HG02571 (cell line): ENCODE results near the gene MAPK4.
"Not testable (repeated sequence)": the region's sequence is repeated elsewhere in the genome, so short reads cannot be mapped to it uniquely, and the experiment has no call there.

Source experiments
- ATAC-seq: cut with Tn5 transposase; IDR thresholded peaks from one replicate; pipeline ENCODE4 v1.9.1; 2021; ENCODE audit warnings: mild to moderate bottlenecking, moderate library complexity; ENCODE audit not compliant: unreplicated experiment

The MAPK4 gene

GRCh38 chr18:50573196-50573595, 13.3 kb downstream of the MAPK4 start:
- not testable (repeated sequence) for ATAC-seq

GRCh38 chr18:50573679-50574078, 13.8 kb downstream of the MAPK4 start:
- ATAC-seq, result no peak

- no peak for ATAC-seq
Observed at GRCh38 chr18:50578030-50578429, 18.1 kb downstream of the MAPK4 start.

- no peak for ATAC-seq
Observed at GRCh38 chr18:50578651-50579050, 18.8 kb downstream of the MAPK4 start.

- no peak for ATAC-seq
Observed at GRCh38 chr18:50579061-50579774, 19.3 kb downstream of the MAPK4 start.

GRCh38 chr18:50581517-50581916, 21.6 kb downstream of the MAPK4 start:
- ATAC-seq, result no peak

GRCh38 chr18:50582500-50582899, 22.6 kb downstream of the MAPK4 start:
- no peak for ATAC-seq

- ATAC-seq, result no peak
Observed at GRCh38 chr18:50586710-50587109, 26.8 kb downstream of the MAPK4 start.

GRCh38 chr18:50590593-50590992, 30.7 kb downstream of the MAPK4 start:
- ATAC-seq, result no peak

GRCh38 chr18:50594012-50594411, 34.1 kb downstream of the MAPK4 start:
- ATAC-seq, result no peak

GRCh38 chr18:50594942-50595341, 35.1 kb downstream of the MAPK4 start:
- no peak for ATAC-seq

GRCh38 chr18:50602466-50602865, 42.6 kb downstream of the MAPK4 start:
- no peak for ATAC-seq

- no peak for ATAC-seq
Observed at GRCh38 chr18:50606609-50607008, 46.7 kb downstream of the MAPK4 start.

GRCh38 chr18:50607378-50607926, 47.6 kb downstream of the MAPK4 start:
- no peak for ATAC-seq

GRCh38 chr18:50609171-50609570, 49.3 kb downstream of the MAPK4 start:
- not testable (repeated sequence) for ATAC-seq

GRCh38 chr18:50610349-50610748, 50.5 kb downstream of the MAPK4 start:
- no peak for ATAC-seq

GRCh38 chr18:50611529-50611941, 51.6 kb downstream of the MAPK4 start:
- no peak for ATAC-seq

- ATAC-seq, result no peak
Observed at GRCh38 chr18:50614838-50615237, 55.0 kb downstream of the MAPK4 start.

GRCh38 chr18:50616484-50617048, 56.7 kb downstream of the MAPK4 start:
- ATAC-seq, result no peak

- no peak for ATAC-seq
Observed at GRCh38 chr18:50619861-50620275, 60.0 kb downstream of the MAPK4 start.

- no peak for ATAC-seq
Observed at GRCh38 chr18:50620319-50620718, 60.4 kb downstream of the MAPK4 start.

GRCh38 chr18:50621366-50621765, 61.5 kb downstream of the MAPK4 start:
- ATAC-seq, result no peak
